Stimulated activated CD8-positive, alpha-beta memory T cell treated with anti-CD3 and anti-CD28 coated beads, Interleukin-12 subunit alpha, Interleukin-12 subunit beta, amount 100 ng/mL, for 24 hours (primary cell): Measurements from ENCODE around the gene ADRA2B.

ENCODE experiments used
- DNase-seq: peaks from one replicate; pipeline ENCODE4 v3.0.0-alpha.2; 2020; ENCODE audit errors: extremely low read depth

Gene ADRA2B

DNA sequence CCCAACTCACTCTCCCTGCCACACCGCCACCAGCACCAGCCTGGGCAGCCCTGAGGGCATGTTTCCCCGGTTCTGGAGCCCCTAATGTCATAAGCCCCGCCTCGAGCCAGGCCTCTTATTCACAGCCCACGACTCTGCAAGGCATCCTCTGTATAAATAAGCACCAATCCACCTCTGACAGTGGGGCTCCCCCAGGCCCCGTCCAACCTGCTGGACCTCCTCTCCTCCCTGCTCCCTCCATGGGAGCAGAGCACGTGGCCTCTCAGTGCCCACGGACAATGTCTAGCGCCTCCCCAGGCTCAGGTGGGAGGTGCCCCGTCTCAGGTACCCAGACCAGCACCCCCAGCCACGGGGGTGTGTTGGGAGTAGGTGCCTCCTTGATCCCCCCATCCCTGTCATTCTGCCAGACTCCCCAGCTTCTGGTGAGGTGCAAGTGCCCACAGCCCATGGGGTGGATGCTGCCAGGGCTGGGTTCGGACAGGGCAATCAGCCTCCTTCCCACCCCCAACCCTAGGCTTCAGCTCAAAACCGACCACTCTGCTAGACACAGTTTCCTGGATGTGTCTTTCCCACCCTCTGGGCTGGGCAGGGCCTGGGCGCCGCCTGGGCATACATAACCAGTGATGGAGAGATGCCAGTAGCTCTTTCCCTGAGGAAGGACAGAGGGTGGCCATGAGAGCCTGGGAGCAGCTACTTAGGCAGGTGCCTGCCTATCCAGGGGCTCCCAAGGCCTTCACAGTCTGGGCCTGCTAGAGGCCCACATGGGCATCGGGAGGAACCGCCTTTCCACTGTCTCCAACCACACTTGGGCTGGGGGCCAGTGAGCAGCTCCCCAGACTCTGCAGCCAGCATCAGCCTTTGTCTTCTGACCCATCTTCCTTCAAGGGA, 1.6 kb upstream of the ADRA2B start:
- no peak for DNase-seq

DNA sequence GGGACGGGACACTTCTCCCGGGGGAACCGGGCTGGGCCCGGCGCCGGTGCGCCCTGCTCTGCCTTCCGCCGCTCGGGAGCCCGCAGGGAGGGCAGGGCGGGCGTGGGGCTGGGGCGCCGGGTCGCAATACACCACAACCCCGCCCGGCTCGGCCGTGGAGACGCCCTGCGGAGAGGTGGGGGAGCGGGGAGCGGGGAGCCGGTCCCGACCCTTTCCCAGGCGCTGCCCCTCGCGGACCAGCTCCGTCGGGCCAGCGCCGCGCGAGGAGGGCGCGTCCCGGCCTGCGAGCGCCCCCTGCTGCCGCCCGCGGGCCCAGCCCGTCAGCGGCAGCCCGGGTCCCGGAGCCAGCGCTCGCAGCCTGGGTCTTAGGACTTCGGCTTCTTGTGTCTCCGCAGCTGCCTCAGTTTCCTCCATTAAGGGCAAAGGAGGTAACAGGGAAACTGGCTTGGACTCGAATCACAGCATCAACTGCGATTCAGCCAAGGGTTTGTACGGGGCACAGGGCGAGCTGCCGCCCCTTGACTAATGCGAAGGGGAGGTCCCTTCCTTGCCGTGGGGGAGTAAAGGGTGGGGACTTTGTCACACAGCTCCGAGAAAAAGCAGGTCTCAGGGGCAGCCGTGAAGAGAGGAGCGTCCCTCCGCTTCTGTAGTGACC, 635 bp upstream of the ADRA2B start:
- DNase-seq, result no peak

DNA sequence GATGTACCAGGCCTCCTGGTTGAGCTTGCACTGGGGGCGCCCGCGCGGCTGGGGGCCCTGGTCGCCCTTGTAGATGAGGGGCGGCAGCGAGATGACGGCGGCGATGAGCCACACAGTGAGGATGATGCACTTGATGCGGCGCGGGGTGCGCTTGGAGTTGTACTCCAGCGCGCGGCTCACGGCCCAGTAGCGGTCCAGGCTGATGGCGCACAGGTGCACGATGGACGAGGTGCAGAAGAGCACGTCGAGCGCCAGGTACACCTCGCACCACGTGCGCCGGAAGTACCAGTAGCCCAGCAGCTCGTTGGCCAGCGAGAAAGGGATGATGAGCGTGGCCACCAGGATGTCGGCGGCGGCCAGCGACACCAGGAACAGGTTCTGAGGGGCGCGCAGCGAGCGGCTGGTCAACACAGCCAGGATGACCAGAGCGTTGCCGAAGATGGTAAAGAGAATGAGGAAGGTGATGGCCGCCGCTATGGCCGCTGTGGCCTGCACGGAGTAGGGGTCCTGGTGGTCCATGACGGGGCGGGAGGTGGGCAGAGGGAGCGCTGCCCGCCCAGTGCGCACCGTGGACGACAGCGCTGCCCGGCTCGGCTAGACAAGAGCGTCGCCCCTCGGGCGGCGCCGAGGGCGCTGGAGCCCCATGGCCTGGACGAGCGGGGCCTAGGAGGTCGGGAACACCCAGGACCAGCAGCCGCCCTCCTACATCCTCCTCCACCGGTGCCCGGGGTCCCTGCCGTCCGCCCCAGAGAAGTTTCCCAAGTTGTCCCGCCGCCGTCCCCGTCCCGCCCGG, 544 bp downstream of the ADRA2B start:
- no peak for DNase-seq

DNA sequence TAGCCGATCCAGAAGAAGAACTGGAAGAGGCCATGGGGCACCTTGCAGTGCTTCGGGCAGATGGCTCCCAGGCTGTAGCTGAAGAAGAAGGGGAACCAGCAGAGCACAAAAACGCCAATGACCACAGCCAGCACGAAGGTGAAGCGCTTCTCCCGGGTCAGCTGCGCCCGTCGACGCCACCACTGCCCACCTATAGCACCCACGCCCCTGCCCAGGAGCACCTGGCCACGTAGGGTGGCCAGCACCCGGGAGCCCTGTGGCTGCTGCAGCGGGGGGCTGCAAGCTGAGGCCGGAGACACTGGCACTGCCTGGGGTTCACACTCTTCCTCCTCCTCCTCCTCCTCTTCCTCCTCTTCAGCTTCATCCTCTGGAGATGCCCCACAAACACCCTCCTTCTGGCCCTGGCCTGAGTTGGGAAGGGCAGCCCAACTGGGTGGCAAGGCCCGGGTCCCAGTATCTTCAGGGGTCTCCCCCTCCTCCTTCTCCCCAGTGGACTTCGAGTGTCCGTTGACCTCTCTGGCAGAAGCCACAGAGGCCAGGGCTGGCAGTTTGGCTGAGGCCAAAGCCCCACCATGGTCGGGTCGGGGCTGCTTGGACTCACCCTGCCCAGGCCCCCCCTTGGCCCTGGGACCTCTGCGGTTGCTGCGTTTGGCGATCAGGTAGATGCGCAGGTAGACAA, 1.3 kb downstream of the ADRA2B start:
- DNase-seq, result no peak

DNA sequence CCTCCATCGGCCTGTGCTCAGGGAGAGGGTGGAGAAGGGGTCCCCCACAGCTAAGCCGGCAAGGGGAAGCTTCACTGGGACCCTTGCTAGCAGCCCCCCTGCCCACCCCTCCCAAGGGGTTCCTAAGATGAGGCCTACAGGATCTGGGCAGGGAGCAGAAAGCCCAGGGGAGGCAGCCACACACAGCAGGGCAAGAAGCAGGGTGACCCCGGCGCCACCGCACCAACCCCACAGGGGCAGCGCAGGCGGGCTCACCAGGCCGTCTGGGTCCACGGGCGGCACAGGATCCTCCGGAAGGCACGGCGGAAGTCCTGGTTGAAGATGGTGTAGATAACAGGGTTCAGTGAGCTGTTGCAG, 1.8 kb downstream of the ADRA2B start:
- DNase-seq, result no peak

DNA sequence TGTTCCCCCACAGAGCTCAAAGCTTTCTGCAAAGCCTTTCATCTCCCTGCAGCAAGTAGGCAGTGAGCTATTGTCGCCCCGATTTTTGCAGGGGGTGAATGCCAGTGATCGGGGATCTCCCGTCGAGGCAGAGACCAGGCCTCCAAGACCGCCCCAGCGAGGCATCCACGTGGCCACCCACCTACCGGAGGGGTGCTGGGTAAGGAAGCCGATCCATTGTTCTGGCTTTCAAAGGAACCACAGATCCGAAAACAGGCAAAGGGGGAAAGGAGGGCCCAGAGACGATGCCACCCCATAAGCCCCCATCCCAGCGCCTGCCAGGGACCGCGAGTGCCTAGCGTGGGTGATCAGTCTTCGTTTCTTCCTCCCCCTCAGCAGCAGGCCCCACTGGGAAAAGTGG, 2.4 kb downstream of the ADRA2B start:
- no peak for DNase-seq

DNA sequence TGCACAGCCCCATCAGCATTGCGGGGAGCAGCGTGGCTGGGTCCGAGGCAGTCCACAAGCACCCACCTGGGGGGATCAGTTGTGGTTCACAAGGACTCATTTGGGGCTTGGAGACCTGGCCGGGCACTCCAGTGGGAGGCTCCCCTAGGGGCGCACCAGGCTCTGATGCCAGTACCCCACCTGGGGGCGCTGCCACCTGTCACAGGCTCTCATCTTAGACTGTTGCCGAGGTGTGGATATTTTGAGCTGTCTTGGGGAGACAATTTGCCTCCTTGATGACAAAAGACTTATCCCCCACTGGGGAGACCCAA, 3.0 kb downstream of the ADRA2B start:
- no peak for DNase-seq

DNA sequence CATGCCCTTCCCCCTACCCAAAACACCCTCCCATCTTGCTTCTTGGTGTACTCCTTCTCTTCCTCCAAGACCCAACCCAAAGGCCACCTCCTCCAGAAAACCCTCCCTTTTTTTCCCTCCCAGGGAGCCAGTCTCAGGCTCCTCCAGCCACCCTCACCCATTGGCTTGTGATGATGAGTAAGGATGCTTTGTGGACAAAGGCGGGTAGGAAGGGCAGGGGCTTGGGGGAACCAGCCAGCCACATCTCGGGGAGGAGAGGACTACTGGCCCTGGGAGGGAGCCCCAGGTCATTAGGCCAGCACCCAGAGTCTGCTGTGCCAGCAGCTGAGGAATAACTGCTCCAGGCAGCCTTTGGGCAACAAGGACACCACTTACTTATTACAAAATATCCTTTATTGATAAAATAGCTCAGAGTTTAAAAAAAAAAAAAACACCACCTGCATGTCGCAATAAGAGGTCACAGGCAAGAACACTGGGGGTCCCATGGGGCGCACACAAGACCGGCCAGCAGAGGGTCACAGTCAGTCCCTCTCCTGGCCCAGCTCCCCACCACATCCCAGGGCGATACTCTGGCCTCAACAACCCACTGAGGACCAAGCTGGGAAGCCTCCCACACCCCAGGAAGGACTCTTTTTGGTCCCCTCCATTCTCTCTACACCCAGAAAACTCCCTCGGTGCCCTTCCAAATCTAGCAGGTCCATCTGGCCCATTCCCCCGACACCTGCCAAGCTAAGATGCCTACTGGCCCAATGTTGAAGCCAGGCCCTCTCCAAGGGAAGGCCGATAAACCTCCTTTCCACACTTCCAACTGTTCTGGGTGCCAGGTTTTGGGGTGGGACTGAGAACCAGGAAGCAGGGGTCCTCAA, 3.6 kb downstream of the ADRA2B start:
- no peak for DNase-seq

DNA sequence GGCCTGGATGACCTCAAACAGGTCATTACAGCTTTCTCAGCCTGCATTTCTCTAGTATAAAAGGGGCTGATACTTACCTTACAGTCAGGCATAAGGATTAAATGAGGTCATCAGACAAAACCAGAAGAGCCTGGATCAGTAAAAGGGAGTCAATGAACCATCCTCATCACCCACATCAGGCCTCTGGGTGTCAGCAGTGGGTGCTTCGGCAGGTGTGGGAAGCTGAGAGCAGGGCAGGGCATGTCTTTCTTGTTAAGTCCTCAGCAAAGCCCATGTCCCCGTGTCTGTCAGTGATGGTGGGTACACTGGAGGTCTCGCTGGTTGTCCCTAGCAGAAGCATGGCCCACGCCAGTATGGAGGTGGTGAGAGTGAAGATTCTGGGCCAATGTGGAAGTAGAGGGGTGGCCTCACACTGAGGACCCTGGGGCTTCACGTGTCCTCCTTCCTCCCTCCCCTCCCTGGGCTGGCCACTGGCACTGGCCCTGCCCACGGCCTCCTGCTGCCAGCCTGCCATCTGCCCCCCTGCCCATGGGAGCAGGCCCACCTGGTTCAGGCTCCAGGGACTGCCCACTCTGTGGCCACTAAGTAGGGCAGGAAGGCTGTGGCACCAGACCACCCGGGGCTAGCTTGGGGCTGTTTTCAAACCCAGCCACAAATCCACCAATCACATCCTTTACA, 4.4 kb downstream of the ADRA2B start:
- DNase-seq, result no peak

DNA sequence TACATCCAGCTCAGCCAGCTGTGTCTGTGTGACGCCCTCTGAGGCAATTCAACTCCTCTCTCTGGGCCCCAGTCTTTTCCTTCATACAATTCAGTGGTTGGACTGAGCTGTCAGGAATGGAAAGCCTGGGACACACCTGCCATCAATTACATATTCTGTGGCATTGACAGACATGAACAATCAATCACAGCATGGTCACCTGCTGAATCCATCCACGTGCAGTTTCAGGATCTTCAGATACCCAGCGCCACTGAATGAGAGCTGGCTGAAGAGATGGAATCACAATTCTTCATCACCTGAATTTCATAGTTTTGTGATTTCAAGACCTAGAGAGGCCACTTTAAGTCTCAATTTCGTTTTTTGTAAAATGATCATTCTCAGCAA, 5.1 kb downstream of the ADRA2B start:
- no peak for DNase-seq

DNA sequence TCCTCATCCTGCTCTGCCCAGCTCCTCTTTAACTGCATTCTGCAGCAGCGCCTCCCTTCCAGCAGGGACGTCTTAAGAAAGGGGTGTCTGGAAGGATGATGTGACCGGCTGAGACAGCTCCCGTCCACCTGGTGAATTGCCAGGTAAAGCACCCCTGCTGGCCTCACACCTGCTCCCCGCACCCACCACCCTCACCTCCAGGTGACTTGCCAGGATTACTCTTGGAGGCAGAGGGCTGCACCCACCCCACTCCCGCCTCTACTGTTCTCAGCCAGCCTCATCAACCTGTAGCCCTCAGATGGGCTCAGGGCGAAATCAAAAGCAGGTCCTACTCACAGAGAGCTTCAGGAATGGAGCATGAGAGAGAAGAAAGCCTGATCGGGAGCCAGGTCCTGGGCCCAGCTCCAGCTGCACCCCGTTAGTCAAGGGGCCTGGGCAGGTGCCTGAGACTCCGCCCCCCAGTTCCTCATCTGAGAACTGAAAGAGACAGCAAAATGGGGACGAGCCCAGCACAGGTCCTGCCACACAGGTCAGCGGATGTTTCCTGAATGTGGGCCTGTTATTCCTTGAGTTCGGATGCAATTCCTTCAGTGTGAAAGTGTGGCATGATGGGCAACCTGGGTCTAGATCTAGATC, 5.6 kb downstream of the ADRA2B start:
- DNase-seq, result no peak

DNA sequence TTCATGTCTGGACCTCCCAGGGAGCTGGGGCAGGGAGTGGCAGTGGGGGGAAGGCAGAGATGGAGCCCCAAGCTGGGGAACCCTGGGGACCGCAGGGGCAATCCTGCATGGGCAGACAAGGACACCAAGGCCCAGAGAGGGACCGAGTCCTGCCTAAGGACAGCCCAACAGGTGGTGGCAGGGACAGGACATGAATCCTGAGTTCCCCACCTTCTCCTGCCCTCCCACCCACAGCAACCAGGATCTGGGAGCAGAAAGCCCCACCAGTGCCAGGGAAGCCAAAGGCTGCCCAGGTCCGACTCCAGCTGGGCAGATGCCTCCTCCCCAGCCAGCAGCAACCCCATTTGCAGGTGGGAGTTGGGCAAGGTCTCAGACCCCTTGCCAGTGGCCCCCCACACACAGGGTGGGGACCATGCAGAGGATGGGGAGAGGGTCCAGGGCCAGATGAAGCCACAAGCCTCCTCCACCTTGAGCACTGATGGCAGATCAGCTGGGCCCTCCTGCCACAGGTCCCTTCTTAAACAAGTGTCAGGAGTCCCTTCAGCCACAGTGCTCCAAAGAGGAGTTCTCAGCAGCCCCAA, 6.3 kb downstream of the ADRA2B start:
- DNase-seq, result no peak

DNA sequence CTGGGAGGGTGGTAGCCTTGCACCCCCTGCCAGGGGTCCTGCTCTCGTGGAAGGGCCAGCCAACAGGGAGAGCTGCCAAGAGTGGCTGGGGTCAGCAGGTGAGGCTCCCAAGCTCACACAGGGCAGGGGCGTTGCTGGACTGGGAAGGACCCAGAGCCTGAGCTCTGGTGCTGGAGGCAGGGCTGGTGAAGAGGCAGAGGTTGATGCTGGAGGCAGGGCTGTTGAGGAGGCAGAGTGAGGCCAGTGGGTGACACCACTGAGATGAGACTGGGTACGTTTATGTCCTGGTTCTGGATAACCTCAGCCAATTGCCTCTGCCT, 7.0 kb downstream of the ADRA2B start:
- DNase-seq, result no peak

DNA sequence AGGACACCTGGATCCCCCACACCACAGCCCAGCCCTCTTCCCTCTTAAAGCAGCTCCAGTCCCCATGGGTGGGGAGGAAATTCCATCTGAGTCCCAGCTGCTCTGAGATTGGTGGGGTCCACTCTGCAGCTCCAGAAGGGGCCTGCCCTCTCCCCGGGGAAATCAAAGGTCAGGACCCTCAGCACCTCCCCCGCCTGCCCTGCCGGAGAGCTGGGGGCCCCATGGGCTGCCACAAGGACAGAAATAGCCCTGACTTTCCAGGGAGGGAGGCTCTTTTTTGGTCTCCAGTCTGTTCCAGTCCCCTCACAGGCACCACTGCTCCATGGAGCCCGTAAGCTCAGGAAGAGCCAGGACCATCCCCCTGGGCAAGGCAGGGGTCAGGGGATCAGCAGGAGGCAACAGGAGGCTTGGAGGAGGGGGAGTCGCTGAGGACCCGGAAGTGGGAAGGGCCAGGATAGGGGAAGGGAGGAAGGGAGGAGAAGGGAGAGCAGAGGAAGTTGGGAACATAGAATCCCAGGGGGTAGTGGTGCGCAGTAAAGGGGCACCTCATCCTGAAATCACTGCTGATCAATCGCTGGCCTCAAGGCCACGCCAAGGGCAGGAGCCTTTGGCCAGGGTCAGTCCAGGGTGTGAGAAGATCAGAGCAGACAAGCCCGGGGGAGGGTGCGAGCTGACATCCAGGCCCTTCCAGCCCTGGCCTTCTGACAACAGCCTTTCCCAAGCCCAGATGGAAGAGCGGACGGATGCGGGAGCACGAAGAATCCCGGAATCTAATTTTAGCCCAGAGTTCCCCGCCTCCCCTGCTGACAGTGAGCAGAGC, 7.6 kb downstream of the ADRA2B start:
- no peak for DNase-seq

DNA sequence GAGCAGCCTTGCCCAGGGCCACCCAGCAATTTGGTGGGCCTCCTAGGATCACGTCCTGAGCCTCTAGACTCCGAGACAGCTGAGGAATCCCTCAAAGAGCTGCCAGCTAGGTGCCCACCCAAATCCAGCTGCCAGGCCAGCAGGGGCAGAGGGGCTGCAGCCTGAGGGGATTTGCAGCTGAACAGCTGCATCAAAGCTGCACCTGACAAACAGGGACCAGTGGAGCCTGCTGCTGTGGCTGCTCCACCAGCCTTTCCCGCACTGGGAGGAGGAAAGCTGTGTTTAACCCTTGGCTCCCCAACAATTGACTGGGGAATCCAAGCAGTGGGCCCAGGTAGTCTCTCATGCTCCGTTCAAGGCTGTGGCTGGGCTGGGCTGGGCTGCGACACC, 8.2 kb downstream of the ADRA2B start:
- no peak for DNase-seq

DNA sequence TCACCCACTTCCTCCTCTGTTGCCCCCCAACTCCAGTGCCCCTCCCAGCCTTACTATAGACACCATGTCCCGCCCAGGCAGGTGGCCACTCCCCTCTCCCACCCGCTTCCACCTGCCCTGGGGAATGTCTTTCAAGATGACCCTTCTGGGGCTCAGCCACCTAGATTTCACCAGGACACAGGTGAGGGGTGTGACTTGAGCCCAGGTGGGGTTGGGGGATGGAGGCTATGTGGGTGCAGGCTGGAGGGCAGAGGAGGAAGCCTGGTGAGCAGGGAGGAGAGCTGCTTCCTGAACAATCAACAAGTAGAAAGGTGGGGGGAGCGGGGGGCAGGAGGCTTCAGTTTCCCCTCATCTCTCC, 8.7 kb downstream of the ADRA2B start:
- DNase-seq, result no peak

DNA sequence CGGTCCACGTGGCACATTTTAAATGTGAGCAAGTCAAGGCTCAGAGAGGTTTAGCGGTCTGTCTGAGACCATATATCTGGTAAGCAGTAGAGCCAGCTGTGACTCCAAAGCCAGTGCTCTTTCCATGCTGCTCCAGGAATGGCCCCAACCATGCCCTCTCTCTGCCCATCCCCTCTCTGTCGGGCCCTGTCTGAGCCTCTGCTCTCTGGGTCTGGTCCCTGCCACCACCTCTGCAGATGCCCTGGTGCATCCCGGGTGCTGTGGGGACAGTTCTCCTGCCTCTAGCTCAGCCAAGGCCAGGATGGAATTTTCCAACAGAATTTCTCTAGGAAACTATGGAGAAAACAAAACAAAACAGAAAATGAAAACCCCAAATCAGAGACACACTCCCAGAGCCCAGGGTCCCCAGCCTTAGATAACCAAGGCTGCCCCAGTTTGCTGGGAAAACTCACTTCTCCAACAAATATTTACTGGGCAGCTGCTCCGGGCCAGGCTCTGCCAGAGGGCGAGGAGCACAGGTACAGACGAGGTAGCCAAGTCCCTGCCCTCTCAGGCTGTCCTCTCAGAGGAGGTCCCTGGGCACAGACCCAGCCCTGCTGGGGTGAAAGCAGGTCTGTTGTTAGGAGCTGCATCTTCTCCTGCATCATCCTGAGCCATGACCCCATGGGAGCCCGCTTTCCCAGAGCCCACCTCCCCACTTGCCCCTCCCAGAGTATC, 9.2 kb downstream of the ADRA2B start:
- no peak for DNase-seq

DNA sequence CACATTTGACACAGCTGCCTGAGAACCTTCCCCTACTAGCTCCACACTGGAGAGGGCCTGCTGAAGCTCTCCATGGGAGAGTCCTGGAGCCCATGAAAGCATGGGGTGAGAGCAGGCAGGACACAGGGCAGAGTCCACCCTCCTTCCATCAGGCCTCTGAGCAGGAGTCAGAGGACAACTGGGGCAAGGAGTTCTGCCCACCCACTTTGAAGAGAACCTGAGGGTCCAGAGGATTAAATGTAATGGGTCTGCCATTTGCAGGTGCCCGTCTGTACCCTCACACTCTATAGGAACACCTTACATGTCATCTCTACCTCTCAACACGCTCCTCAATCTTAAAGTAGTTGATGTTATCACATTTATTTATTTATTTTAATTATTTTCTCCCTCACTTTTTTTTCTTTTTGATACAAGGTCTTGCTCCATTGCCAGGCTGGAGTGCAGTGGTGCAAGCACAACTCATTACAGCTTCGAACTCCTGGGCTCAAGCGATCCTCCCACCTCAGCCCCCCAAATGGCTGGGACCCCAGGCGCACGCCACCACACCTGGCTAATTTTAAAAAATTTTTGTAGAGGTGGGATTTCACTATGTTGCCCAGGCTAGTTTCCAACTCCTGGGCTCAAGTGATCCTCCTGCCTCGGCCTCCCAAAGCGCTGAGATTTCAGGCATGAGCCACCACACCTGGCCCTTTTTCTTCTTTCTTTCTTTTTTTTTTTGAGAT, 10.2 kb downstream of the ADRA2B start:
- no peak for DNase-seq
